ENCODE results near the gene DBX1. TPM values are rescaled to one million over a fixed set of nuclear protein-coding genes. Genes with fewer than 3 reads are reported as not detected.

The DBX1 gene
- total RNA-seq, 1 experiment from 2014 or later = 0.15 TPM

DNA sequence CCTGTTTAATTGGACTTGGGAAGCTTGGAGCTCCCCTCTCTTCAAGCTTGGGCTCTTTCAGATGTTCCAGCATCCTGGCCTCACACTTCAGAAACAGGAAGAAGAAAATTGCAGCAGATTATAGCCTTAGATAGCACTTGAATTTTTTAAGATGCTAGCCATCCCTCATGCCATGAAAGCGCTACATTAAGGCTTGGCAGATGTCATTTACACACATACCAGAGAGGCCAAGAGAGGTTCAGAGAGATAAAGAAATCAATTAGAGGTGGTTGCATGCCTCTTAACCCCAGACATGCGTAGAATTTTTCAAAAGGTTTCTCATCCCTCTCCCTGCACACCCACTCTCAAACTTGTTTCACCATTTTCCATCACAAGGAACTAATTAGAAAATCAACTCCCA, 31.9 kb upstream of the DBX1 start:
- Histone ChIP-seq H2BK120ac (ENCODE audit: low read depth, low read length, poor library complexity, severe bottlenecking) (no peak overlapping the region), H4K20me1 (ENCODE audit: control insufficient read depth, insufficient read depth, insufficient read length) (no peaks in the 10 kb centered on the region), H4K8ac (replicated peaks; ENCODE audit: insufficient read length, low read depth, low read length) (no peak overlapping the region), H3K4me1 (ENCODE audit: insufficient read depth, low read length) (no peaks in the 10 kb centered on the region), H3T11ph (ENCODE audit: low read length) (no peak overlapping the region), H3K27ac (ENCODE audit: insufficient read length, low read depth, low read length) (no peak overlapping the region), H3K56ac (ENCODE audit: insufficient read length, low read depth, low read length) (no peak overlapping the region), H3K79me1 (ENCODE audit: insufficient read depth, low read depth, low read length, poor library complexity, severe bottlenecking) (no peaks in the 10 kb centered on the region), H3K79me2 (ENCODE audit: insufficient read depth, low read length) (no peaks in the 10 kb centered on the region), H2BK20ac (ENCODE audit: low read depth, low read length, poor library complexity, severe bottlenecking) (no peak overlapping the region), H3K23me2 (ENCODE audit: insufficient read length, low read depth, low read length, poor library complexity, severe bottlenecking) (no peaks in the 10 kb centered on the region), H2BK5ac (ENCODE audit: insufficient read length, low read length) (no peak overlapping the region), H3K18ac (ENCODE audit: insufficient read length, low read depth, low read length) (no peak overlapping the region), H2AK5ac (ENCODE audit: insufficient read length, low read length) (no peak overlapping the region), H3K23ac (ENCODE audit: insufficient read length, low read depth, low read length) (no peak overlapping the region), H2BK15ac (ENCODE audit: low read depth, low read length) (no peak overlapping the region), H3K14ac (ENCODE audit: insufficient read depth, low read length) (no peak overlapping the region), H2BK12ac (ENCODE audit: insufficient read length, low read depth, low read length) (no peak overlapping the region), H3K4ac (ENCODE audit: low read depth, low read length) (no peak overlapping the region), H4K91ac (ENCODE audit: insufficient read length, low read depth, low read length) (no peak overlapping the region), H3K9me3 (ENCODE audit: control insufficient read depth, low read depth, low read length) (no peaks in the 10 kb centered on the region), H3K9ac (ENCODE audit: extremely low read depth, insufficient read length, low read length) (no peak overlapping the region), H2AFZ (ENCODE audit: low read length) (no peak overlapping the region), H4K5ac (ENCODE audit: insufficient read length, low read depth, low read length) (no peak overlapping the region), H3K27me3 (ENCODE audit: insufficient read depth, low read length) (peaks cover 7% of the 10 kb centered on the region; the same call in 1 of the 2 replicates), H3K4me2 (ENCODE audit: insufficient read depth, insufficient read length, low read length) (no peak overlapping the region)
- WGBS (ENCODE audit: extremely low coverage, insufficient read length, low lambda C conversion rate) = no CpG with 5 or more reads among the region's 2 CpGs
- Mint-ChIP-seq H3K4me3 (no peak overlapping the region), H3K4me1 (peaks cover 11 to 15% of the 10 kb centered on the region in 2 experiments; a peak in 3 of 4 replicates), H3K9me3 (no peaks in the 10 kb centered on the region), H3K27ac (no peak overlapping the region), H3K27me3 (ENCODE audit: low read depth) (peaks cover 80% of the 10 kb centered on the region), H3K36me3 (ENCODE audit: insufficient read depth in 1 of 3, low read depth in 3 of 3) (no peaks in the 10 kb centered on the region)
- TF ChIP-seq, protein P1, sequence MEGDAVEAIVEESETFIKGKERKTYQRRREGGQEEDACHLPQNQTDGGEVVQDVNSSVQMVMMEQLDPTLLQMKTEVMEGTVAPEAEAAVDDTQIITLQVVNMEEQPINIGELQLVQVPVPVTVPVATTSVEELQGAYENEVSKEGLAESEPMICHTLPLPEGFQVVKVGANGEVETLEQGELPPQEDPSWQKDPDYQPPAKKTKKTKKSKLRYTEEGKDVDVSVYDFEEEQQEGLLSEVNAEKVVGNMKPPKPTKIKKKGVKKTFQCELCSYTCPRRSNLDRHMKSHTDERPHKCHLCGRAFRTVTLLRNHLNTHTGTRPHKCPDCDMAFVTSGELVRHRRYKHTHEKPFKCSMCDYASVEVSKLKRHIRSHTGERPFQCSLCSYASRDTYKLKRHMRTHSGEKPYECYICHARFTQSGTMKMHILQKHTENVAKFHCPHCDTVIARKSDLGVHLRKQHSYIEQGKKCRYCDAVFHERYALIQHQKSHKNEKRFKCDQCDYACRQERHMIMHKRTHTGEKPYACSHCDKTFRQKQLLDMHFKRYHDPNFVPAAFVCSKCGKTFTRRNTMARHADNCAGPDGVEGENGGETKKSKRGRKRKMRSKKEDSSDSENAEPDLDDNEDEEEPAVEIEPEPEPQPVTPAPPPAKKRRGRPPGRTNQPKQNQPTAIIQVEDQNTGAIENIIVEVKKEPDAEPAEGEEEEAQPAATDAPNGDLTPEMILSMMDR (conservative IDR thresholded peaks at IDR 0.05) = no peak
- DNase-seq = no peak
